ENCODE measurements around the gene NRAP. TPM values are rescaled to one million over a fixed set of nuclear protein-coding genes. Genes with fewer than 3 reads are reported as not detected.

Gene NRAP
- total RNA-seq, 4 donors from 2014 or later: 811 to 2,339 (median 1,413) TPM

DNA sequence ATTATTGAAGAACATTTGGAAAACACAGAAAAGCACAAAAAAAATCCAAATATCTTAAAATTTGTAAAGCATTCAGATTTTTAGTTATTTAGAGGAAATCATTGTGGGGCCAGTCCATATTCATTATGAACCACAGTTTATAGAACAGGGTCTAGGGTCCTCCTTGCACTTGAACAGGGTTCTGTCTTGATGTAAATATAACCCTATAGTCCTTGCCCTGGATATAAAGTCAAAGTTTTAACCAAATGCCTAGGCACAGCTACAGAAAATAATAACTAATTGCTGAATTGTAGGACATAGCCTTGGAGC lies 41.5 kb upstream of the NRAP start:
- no peak overlapping the region for H3K27ac ChIP-seq
- no peaks in the 10 kb centered on the region for H3K36me3 ChIP-seq
- peaks cover 0 to 7% of the 10 kb centered on the region in 2 donors for H3K4me1 ChIP-seq
- TF ChIP-seq, protein P1, sequence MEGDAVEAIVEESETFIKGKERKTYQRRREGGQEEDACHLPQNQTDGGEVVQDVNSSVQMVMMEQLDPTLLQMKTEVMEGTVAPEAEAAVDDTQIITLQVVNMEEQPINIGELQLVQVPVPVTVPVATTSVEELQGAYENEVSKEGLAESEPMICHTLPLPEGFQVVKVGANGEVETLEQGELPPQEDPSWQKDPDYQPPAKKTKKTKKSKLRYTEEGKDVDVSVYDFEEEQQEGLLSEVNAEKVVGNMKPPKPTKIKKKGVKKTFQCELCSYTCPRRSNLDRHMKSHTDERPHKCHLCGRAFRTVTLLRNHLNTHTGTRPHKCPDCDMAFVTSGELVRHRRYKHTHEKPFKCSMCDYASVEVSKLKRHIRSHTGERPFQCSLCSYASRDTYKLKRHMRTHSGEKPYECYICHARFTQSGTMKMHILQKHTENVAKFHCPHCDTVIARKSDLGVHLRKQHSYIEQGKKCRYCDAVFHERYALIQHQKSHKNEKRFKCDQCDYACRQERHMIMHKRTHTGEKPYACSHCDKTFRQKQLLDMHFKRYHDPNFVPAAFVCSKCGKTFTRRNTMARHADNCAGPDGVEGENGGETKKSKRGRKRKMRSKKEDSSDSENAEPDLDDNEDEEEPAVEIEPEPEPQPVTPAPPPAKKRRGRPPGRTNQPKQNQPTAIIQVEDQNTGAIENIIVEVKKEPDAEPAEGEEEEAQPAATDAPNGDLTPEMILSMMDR (IDR thresholded peaks at IDR 0.05 in 4 of 5, conservative IDR thresholded peaks at IDR 0.05 in 1 of 5): no peak
- no peak for TF ChIP-seq POLR2A (IDR thresholded peaks at IDR 0.05)
- ATAC-seq: no peak
- no peak overlapping the region for H3K4me3 ChIP-seq
- H3K27me3 ChIP-seq: no peaks in the 10 kb centered on the region
- intact Hi-C loops (cut with DNase I; ENCODE audit: low total_unique reads): loop anchor here (2.0 kb wide), 1 partner anchor 398 kb away; no protein-coding TSS in a partner anchor
- no peak for DNase-seq
- no peaks in the 10 kb centered on the region for H3K9me3 ChIP-seq
- in situ Hi-C loops (cut with MboI; ENCODE audit: low sequenced_read_pairs in 4 of 4): loop anchor here in 3 of 4 donors (10.0 to 25.0 kb wide), 2 partner anchors 400 to 407 kb away; no protein-coding TSS in a partner anchor

DNA sequence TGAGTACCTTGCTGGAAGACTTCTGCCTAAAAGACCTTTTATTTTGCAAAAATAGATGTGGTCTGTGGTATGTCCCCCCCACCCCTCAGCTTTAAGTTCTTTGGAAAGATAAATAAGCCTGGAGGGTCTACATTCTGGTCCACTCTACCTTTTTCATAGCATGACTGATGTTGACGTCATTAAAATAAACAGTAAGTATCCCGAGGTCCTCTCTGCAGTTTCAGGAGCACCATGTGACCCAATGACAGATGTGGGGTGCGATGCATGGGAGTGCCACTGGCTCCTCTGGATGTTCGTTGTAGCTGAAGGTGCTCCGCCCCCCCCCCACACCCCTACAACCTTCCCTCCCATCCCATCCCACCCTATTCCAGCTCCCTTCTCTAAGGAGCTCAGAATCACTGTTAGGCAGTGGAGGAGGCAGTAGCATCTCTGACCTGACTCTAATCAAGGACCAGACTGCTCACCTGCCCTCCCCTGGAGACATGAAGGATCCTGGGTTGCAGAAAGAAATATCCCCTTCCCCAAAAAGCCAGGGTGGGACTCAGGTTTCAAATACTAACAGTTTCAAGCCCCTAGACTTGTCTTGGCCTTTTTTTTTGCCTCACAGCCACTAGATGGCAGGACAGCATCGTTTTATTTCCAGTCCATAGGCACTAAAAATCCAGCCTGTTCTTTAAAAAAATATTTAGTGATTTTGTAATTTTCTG lies 40.9 kb upstream of the NRAP start:
- ATAC-seq (no peak), DNase-seq (no peak)
- H3K4me3 ChIP-seq: no peak overlapping the region
- H3K27me3 ChIP-seq: no peaks in the 10 kb centered on the region
- in situ Hi-C loops (cut with MboI; ENCODE audit: low sequenced_read_pairs in 4 of 4): loop anchor here in 3 of 4 donors (10.0 to 25.0 kb wide), 2 partner anchors 400 to 408 kb away; no protein-coding TSS in a partner anchor
- H3K4me1 ChIP-seq: peaks cover 0 to 7% of the 10 kb centered on the region in 2 donors
- intact Hi-C loops (cut with DNase I; ENCODE audit: low total_unique reads): loop anchor here (2.0 kb wide), 1 partner anchor 398 kb away; no protein-coding TSS in a partner anchor
- peaks cover 0 to 2% of the 10 kb centered on the region in 2 donors for H3K36me3 ChIP-seq
- H3K9me3 ChIP-seq: no peaks in the 10 kb centered on the region
- no peak overlapping the region for H3K27ac ChIP-seq
- no peak for TF ChIP-seq POLR2A (IDR thresholded peaks at IDR 0.05)
- TF ChIP-seq, protein P1 (IDR thresholded peaks at IDR 0.05 in 4 of 5, conservative IDR thresholded peaks at IDR 0.05 in 1 of 5): peak in 3 of 5 experiments; percentile 44 to 61 (median 56)

DNA sequence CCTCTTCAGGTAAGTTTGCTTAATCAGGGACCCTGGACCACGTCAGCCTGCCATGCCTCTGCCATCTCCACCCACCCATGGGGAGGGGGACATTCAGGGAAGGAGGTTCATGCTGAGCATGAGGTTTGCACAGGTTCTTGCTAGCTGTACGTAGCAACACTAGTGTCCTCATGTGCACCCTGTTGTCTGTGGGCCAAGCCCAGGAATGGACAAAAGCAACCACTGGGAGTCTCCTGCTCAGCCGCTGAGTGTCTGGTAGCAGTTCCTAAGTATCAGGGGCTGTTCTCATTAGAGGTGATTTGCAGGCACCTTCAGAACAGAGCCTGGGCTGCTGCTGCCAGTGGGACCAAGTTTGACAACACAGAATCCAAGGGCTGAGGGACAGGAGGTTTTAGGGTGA lies 33.8 kb upstream of the NRAP start:
- DNase-seq (no peak), ATAC-seq (no peak)
- H3K4me3 ChIP-seq: no peak overlapping the region
- no peaks in the 10 kb centered on the region for H3K27me3 ChIP-seq
- peaks cover 5 to 35% of the 10 kb centered on the region in 2 donors for H3K36me3 ChIP-seq
- intact Hi-C loops (cut with DNase I; ENCODE audit: low total_unique reads): no loop called here
- no peak for TF ChIP-seq POLR2A (IDR thresholded peaks at IDR 0.05)
- TF ChIP-seq, protein P1 (IDR thresholded peaks at IDR 0.05 in 4 of 5, conservative IDR thresholded peaks at IDR 0.05 in 1 of 5): no peak
- H3K4me1 ChIP-seq: no peaks in the 10 kb centered on the region
- peaks cover 0 to 16% (median 10%) of the 10 kb centered on the region in 3 donors for H3K9me3 ChIP-seq
- in situ Hi-C loops (cut with MboI; ENCODE audit: low sequenced_read_pairs in 4 of 4): no loop called here
- H3K27ac ChIP-seq: no peak overlapping the region

DNA sequence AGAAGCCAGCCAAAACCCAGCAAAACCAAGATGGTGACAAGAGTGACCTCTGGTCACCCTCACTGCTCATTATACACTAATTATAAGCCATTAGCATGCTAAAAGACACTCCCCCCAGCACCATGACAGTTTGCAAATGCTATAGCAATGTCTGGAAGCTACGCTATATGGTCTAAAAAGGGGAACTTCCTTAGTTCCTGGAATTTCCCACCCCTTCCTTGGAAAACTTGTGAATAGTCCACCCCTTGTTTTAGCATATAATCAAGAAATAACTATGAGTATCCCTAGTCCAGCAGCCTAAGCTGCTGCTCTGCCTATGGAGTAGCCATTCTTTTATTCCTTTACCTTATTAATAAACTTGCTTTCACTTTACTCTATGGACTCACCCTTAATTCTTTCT lies 31.9 kb upstream of the NRAP start:
- H3K4me1 ChIP-seq: no peaks in the 10 kb centered on the region
- no peak for DNase-seq
- ATAC-seq: no peak
- intact Hi-C loops (cut with DNase I; ENCODE audit: low total_unique reads): no loop called here
- no peak overlapping the region for H3K27ac ChIP-seq
- peaks cover 0 to 17% (median 10%) of the 10 kb centered on the region in 3 donors for H3K9me3 ChIP-seq
- no peak for TF ChIP-seq POLR2A (IDR thresholded peaks at IDR 0.05)
- TF ChIP-seq, protein P1 (IDR thresholded peaks at IDR 0.05 in 4 of 5, conservative IDR thresholded peaks at IDR 0.05 in 1 of 5): no peak
- no peaks in the 10 kb centered on the region for H3K27me3 ChIP-seq
- H3K4me3 ChIP-seq: no peak overlapping the region
- in situ Hi-C loops (cut with MboI; ENCODE audit: low sequenced_read_pairs in 4 of 4): no loop called here
- peaks cover 5 to 42% of the 10 kb centered on the region in 2 donors for H3K36me3 ChIP-seq
